HEK293 (cell line): Measurements from ENCODE around the gene ARHGEF28.

ENCODE experiments used
- CTCF ChIA-PET: fragments of 350-600 bp; formaldehyde crosslinking; extraction: SDS; loops from one replicate; lab custom pipeline; 2021; ENCODE audit warnings: antibody characterized with exemption; lab: Yijun Ruan, JAX
- POLR2A ChIA-PET: fragments of 300-600 bp; formaldehyde crosslinking; extraction: SDS; loops from one replicate; lab custom pipeline; 2020; ENCODE audit warnings: antibody characterized with exemption, inconsistent platforms; lab: Yijun Ruan, JAX
- H3K27ac ChIP-seq: fragments of 200-500 bp; sonication (Bioruptor generic); 2 replicates; pipeline ENCODE4 v1.5.1; 2014; ENCODE audit warnings: low read depth, low read length, control low read depth, inconsistent platforms; ENCODE audit errors: extremely low read depth
- H3K36me3 ChIP-seq, 2 experiments: fragments of 200-500 bp in 1 of 2; sonication (Bioruptor generic) in 1 of 2; 1 replicate in 1 of 2; 2 replicates in 1 of 2; pipeline ENCODE4 v1.5.1; 2014 to 2017; ENCODE audit warnings: inconsistent platforms in 2 of 2, low read length in 2 of 2; ENCODE audit not compliant: control insufficient read depth in 2 of 2, insufficient read depth in 1 of 2
- H3K4me1 ChIP-seq: fragments of 200-500 bp; sonication (Bioruptor generic); 2 replicates; pipeline ENCODE4 v1.5.1; 2014; ENCODE audit warnings: mild to moderate bottlenecking, low read length, inconsistent platforms; ENCODE audit not compliant: control insufficient read depth, insufficient read depth
- H3K4me3 ChIP-seq: 2 replicates; pipeline ENCODE4 v1.5.1; 2011; ENCODE audit warnings: low read depth, mild to moderate bottlenecking, control low read depth, low read length, moderate library complexity
- H3K9me3 ChIP-seq: fragments of 200-500 bp; sonication (Bioruptor generic); 2 replicates; pipeline ENCODE4 v1.5.1; 2014; ENCODE audit warnings: low read depth, low read length, inconsistent platforms; ENCODE audit not compliant: control insufficient read depth, insufficient read depth
- EGR2 ChIP-seq: fragments of 450-650 bp; formaldehyde crosslinking; IDR thresholded peaks from 2 replicates; pipeline ENCODE4 v1.5.1; 2016; ENCODE audit warnings: low read depth, missing biosample characterization, missing genetic modification characterization
- MZF1 ChIP-seq: fragments of 450-650 bp; formaldehyde crosslinking; IDR thresholded peaks from 2 replicates; pipeline ENCODE4 v1.5.1; 2017; ENCODE audit warnings: missing biosample characterization, missing genetic modification characterization, borderline replicate concordance
- PBX3 ChIP-seq: sonication (generic); formaldehyde crosslinking; IDR thresholded peaks from 2 replicates; pipeline ENCODE4 v1.8.1; 2022; ENCODE audit warnings: mild to moderate bottlenecking, moderate library complexity, missing genetic modification reagents
- PRDM6 ChIP-seq: fragments of 450-650 bp; formaldehyde crosslinking; IDR thresholded peaks from 2 replicates; pipeline ENCODE4 v1.5.1; 2017; ENCODE audit warnings: missing biosample characterization, missing genetic modification characterization
- REPIN1 ChIP-seq: fragments of 450-650 bp; formaldehyde crosslinking; IDR thresholded peaks from 2 replicates; pipeline ENCODE4 v1.5.1; 2017; ENCODE audit warnings: missing biosample characterization, missing genetic modification characterization, low read depth
- SCRT2 ChIP-seq: fragments of 450-650 bp; formaldehyde crosslinking; IDR thresholded peaks from 2 replicates; pipeline ENCODE4 v1.5.1; 2016; ENCODE audit warnings: missing biosample characterization, missing genetic modification characterization
- SP3 ChIP-seq: fragments of 450-650 bp; formaldehyde crosslinking; IDR thresholded peaks from 2 replicates; pipeline ENCODE4 v1.5.1; 2016; ENCODE audit warnings: missing biosample characterization, missing genetic modification characterization
- SP7 ChIP-seq: fragments of 450-650 bp; formaldehyde crosslinking; IDR thresholded peaks from 2 replicates; pipeline ENCODE4 v1.5.1; 2016; ENCODE audit warnings: missing biosample characterization, missing genetic modification characterization
- ZBTB48 ChIP-seq: fragments of 450-650 bp; formaldehyde crosslinking; IDR thresholded peaks from 2 replicates; pipeline ENCODE4 v1.5.1; 2016; ENCODE audit warnings: missing biosample characterization, missing genetic modification characterization
- ZNF140 ChIP-seq: fragments of 450-650 bp; formaldehyde crosslinking; IDR thresholded peaks from 2 replicates; pipeline ENCODE4 v1.5.1; 2016; ENCODE audit warnings: missing biosample characterization, missing genetic modification characterization
- ZNF146 ChIP-seq: fragments of 450-650 bp; formaldehyde crosslinking; IDR thresholded peaks from 2 replicates; pipeline ENCODE4 v1.5.1; 2016; ENCODE audit warnings: missing biosample characterization, missing genetic modification characterization
- ZNF239 ChIP-seq: fragments of 450-650 bp; formaldehyde crosslinking; IDR thresholded peaks from 2 replicates; pipeline ENCODE4 v1.5.1; 2016; ENCODE audit warnings: missing biosample characterization, missing genetic modification characterization
- ZNF280C ChIP-seq: fragments of 450-650 bp; formaldehyde crosslinking; IDR thresholded peaks from 2 replicates; pipeline ENCODE4 v1.5.1; 2016; ENCODE audit warnings: missing biosample characterization, missing genetic modification characterization
- ZNF354C ChIP-seq: fragments of 450-650 bp; formaldehyde crosslinking; IDR thresholded peaks from 2 replicates; pipeline ENCODE4 v1.5.1; 2016; ENCODE audit warnings: missing biosample characterization, missing genetic modification characterization, low read depth, borderline replicate concordance
- ZNF423 ChIP-seq: fragments of 450-650 bp; formaldehyde crosslinking; IDR thresholded peaks from 2 replicates; pipeline ENCODE4 v1.5.1; 2016; ENCODE audit warnings: missing biosample characterization, missing genetic modification characterization
- ZNF449 ChIP-seq: fragments of 450-650 bp; formaldehyde crosslinking; IDR thresholded peaks from 2 replicates; pipeline ENCODE4 v1.5.1; 2017; ENCODE audit warnings: missing biosample characterization, mild to moderate bottlenecking, missing genetic modification characterization, moderate library complexity
- ZNF510 ChIP-seq: fragments of 450-650 bp; formaldehyde crosslinking; IDR thresholded peaks from 2 replicates; pipeline ENCODE4 v1.5.1; 2018; ENCODE audit warnings: mild to moderate bottlenecking, missing genetic modification characterization, missing biosample characterization; ENCODE audit not compliant: insufficient replicate concordance
- ZNF529 ChIP-seq: fragments of 450-650 bp; formaldehyde crosslinking; IDR thresholded peaks from 2 replicates; pipeline ENCODE4 v1.5.1; 2017; ENCODE audit warnings: missing genetic modification characterization, missing biosample characterization; ENCODE audit not compliant: insufficient replicate concordance
- ZNF555 ChIP-seq: fragments of 450-650 bp; formaldehyde crosslinking; conservative IDR thresholded peaks from 2 replicates; pipeline ENCODE4 v1.5.1; 2017; ENCODE audit warnings: missing biosample characterization, mild to moderate bottlenecking, missing genetic modification characterization, inconsistent platforms
- ZNF560 ChIP-seq: fragments of 450-650 bp; formaldehyde crosslinking; IDR thresholded peaks from 2 replicates; pipeline ENCODE4 v1.5.1; 2017; ENCODE audit warnings: missing biosample characterization, missing genetic modification characterization, borderline replicate concordance
- ZNF561 ChIP-seq: fragments of 450-650 bp; IDR thresholded peaks from 2 replicates; pipeline ENCODE4 v1.5.1; 2018; ENCODE audit warnings: missing biosample characterization, missing genetic modification characterization, borderline replicate concordance
- ZNF623 ChIP-seq: fragments of 450-650 bp; formaldehyde crosslinking; IDR thresholded peaks from 2 replicates; pipeline ENCODE4 v1.5.1; 2016; ENCODE audit warnings: missing biosample characterization, missing genetic modification characterization
- ZNF624 ChIP-seq: fragments of 450-650 bp; formaldehyde crosslinking; IDR thresholded peaks from 2 replicates; pipeline ENCODE4 v1.5.1; 2017; ENCODE audit warnings: missing biosample characterization, missing genetic modification characterization
- ZNF670 ChIP-seq: fragments of 450-650 bp; formaldehyde crosslinking; IDR thresholded peaks from 2 replicates; pipeline ENCODE4 v1.5.1; 2016; ENCODE audit warnings: missing biosample characterization, missing genetic modification characterization, low read depth
- ZSCAN16 ChIP-seq: fragments of 450-650 bp; formaldehyde crosslinking; IDR thresholded peaks from 2 replicates; pipeline ENCODE4 v1.5.1; 2016; ENCODE audit warnings: missing biosample characterization, missing genetic modification characterization

Gene ARHGEF28

GRCh38 chr5:73851471-73852181, 225.6 kb downstream of the ARHGEF28 start:
- Histone ChIP-seq H3K9me3 (no peaks in the 10 kb centered on the region), H3K27ac (no peak overlapping the region), H3K4me3 (no peak overlapping the region)
- CTCF ChIA-PET = no interaction called here
- TF ChIP-seq REPIN1 (no peak), EGR2 (tag by site-specific recombination) (no peak), ZNF623 (tag by site-specific recombination) (no peak), ZNF239 (tag by site-specific recombination) (no peak), SCRT2 (tag by site-specific recombination) (no peak), ZNF555 (tag by site-specific recombination) (no peak), MZF1 (tag by site-specific recombination) (no peak)
- TF ChIP-seq, all 188 proteins: peak for 0
- no peaks in the 10 kb centered on the region for H3K36me3 ChIP-seq
- H3K4me1 ChIP-seq = no peaks in the 10 kb centered on the region
- POLR2A ChIA-PET = no interaction called here

GRCh38 chr5:73853091-73853490, 227.1 kb downstream of the ARHGEF28 start:
- POLR2A ChIA-PET = no interaction called here
- CTCF ChIA-PET = no interaction called here
- Histone ChIP-seq H3K4me1 (no peaks in the 10 kb centered on the region), H3K9me3 (no peaks in the 10 kb centered on the region), H3K36me3 (peaks cover 0 to 3% of the 10 kb centered on the region in 2 experiments; a peak in 1 of 3 replicates), H3K4me3 (no peak overlapping the region), H3K27ac (no peak overlapping the region)
- no peak for TF ChIP-seq ZNF510
- no peak for TF ChIP-seq ZSCAN16 (tag by site-specific recombination)
- no peak for TF ChIP-seq ZNF560 (tag by site-specific recombination)
- no peak for TF ChIP-seq PRDM6 (tag by site-specific recombination)
- no peak for TF ChIP-seq ZNF354C (tag by site-specific recombination)
- no peak for TF ChIP-seq ZBTB48 (tag by site-specific recombination)
- TF ChIP-seq ZNF555 (tag by site-specific recombination) = no peak
- no peak for TF ChIP-seq ZNF670 (tag by site-specific recombination)
- TF ChIP-seq, all 188 proteins: peak for 0

GRCh38 chr5:73856997-73857396, 231.0 kb downstream of the ARHGEF28 start:
- POLR2A ChIA-PET = no interaction called here
- CTCF ChIA-PET = no interaction called here
- no peaks in the 10 kb centered on the region for H3K9me3 ChIP-seq
- no peak overlapping the region for H3K4me3 ChIP-seq
- H3K4me1 ChIP-seq = no peaks in the 10 kb centered on the region
- H3K36me3 ChIP-seq = peaks cover 0 to 13% of the 10 kb centered on the region in 2 experiments; a peak in 1 of 3 replicates
- H3K27ac ChIP-seq = no peak overlapping the region
- no peak for TF ChIP-seq ZNF239 (tag by site-specific recombination)
- TF ChIP-seq ZNF624 (tag by site-specific recombination) = no peak
- no peak for TF ChIP-seq ZNF280C (tag by site-specific recombination)
- TF ChIP-seq ZNF140 (tag by site-specific recombination) = no peak
- TF ChIP-seq PBX3 (CRISPR knock-in tag) = no peak
- TF ChIP-seq SP3 (tag by site-specific recombination) = no peak
- no peak for TF ChIP-seq ZNF529
- TF ChIP-seq ZNF423 (tag by site-specific recombination) = no peak
- TF ChIP-seq SP7 = no peak
- TF ChIP-seq ZNF561 (tag by site-specific recombination) = no peak
- no peak for TF ChIP-seq ZNF449 (tag by site-specific recombination)
- no peak for TF ChIP-seq ZNF146 (tag by site-specific recombination)
